Ishikawa (cell line): Measurements from ENCODE around the gene ABL1.

ENCODE experiments used
- CEBPB ChIP-seq: IDR thresholded peaks from 2 replicates; pipeline ENCODE4 v1.6.1; 2012
- EGR1 ChIP-seq: IDR thresholded peaks from 2 replicates; pipeline ENCODE4 v1.6.1; 2012
- EP300 ChIP-seq: IDR thresholded peaks from 2 replicates; pipeline ENCODE4 v1.6.1; 2012; ENCODE audit warnings: borderline replicate concordance
- FOXM1 ChIP-seq: IDR thresholded peaks from 2 replicates; pipeline ENCODE4 v1.6.1; 2012; ENCODE audit warnings: low read depth, borderline replicate concordance
- MAX ChIP-seq: IDR thresholded peaks from 2 replicates; pipeline ENCODE4 v1.6.1; 2012
- NFIC ChIP-seq: IDR thresholded peaks from 2 replicates; pipeline ENCODE4 v1.6.1; 2012
- RAD21 ChIP-seq: IDR thresholded peaks from 2 replicates; pipeline ENCODE4 v1.6.1; 2012; ENCODE audit warnings: low read depth
- TAF1 ChIP-seq: IDR thresholded peaks from 2 replicates; pipeline ENCODE4 v1.6.1; 2012; ENCODE audit warnings: low read depth, mild to moderate bottlenecking
- TCF12 ChIP-seq: IDR thresholded peaks from 2 replicates; pipeline ENCODE4 v1.6.1; 2012; ENCODE audit warnings: low read depth
- TEAD4 ChIP-seq: IDR thresholded peaks from 2 replicates; pipeline ENCODE4 v1.6.1; 2012
- USF1 ChIP-seq: IDR thresholded peaks from 2 replicates; pipeline ENCODE4 v1.6.1; 2012
- YY1 ChIP-seq: IDR thresholded peaks from 2 replicates; pipeline ENCODE4 v1.6.1; 2012; ENCODE audit warnings: low read depth
- ZBTB7A ChIP-seq: IDR thresholded peaks from 2 replicates; pipeline ENCODE4 v1.6.1; 2012; ENCODE audit warnings: low read depth
- TF ChIP-seq, protein P1 (sequence below): IDR thresholded peaks from 2 replicates; pipeline ENCODE4 v1.6.1; 2012; ENCODE audit warnings: low read depth, mild to moderate bottlenecking

ABL1 gene

GRCh38 chr9:130899051-130899748, 64.1 kb downstream of the ABL1 start:
- TF ChIP-seq RAD21: no peak
- TF ChIP-seq ZBTB7A: no peak
- TF ChIP-seq TCF12: no peak
- TF ChIP-seq EGR1: no peak

DNA sequence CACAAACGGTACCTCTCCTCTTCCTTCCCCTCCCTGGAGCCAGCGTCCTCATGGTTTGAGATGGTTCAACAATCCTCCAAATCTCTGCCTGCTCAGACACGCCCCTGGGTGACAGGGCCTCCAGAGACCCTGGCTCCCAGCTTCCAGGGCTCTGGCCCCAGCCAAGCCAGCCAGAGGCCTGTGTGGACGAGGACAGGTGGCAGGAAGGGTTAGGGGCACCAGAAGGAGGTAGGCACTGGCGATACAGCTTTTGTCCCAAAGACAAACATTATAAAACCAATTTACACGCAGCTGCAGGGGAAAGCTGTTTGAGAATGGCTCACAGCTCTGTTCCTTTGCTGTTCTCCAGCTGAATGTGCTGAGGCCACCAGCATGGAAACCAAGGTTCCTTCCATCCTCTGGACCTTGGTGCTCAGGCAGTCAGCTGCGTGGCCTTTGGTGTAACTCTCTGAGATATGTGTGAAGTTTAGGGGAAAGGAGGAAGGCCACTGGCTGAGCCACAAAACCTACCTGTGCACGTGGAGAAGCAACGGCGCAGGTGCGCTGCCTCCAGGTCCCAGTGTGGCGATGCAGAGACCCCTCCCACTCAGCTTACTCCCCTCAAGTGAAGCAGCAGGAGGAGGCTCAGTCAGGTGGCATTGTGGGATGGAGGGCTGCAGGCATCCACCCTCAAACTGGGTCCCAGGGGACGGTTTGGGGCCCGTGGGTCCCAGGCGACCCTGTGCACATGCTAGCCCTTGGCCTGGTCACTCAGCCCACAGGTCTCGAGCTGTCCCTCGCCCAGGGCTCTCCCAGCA, 65.8 kb downstream of the ABL1 start:
- no peak for TF ChIP-seq CEBPB

DNA sequence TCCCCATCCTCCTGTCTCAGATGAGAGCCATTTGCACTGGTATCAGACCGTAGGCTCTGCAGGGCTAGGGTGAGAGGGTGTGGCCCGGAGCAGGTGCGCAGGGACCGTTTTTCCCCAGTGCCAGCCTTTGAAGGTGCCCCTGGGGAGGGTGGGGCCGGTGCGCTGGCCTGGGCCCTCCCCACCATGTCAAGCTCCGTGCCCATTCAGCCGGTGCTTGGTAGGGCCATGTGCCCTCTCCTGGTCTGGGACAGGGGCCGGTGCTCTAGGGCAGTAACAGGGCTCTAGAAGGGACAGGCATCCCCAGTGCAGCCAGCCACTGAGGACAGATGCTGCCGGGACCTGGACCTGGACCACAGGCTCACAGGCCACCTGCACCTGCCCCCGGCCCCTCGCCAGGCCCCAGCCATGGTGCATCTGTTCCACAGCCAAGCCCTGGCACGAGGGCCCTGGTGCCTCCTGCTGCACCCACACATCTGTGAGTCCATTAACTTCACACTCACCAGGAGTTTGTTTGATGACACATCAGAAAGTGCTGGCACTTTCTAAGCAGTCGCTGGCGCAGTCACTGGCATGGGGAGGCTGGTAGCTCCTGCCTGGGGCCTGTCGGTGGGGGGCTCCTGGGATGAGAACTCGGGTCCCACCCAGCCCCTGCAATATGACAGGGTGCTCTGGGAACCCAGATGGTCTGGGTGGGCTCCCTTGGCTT, 66.6 kb downstream of the ABL1 start:
- TF ChIP-seq, protein P1, sequence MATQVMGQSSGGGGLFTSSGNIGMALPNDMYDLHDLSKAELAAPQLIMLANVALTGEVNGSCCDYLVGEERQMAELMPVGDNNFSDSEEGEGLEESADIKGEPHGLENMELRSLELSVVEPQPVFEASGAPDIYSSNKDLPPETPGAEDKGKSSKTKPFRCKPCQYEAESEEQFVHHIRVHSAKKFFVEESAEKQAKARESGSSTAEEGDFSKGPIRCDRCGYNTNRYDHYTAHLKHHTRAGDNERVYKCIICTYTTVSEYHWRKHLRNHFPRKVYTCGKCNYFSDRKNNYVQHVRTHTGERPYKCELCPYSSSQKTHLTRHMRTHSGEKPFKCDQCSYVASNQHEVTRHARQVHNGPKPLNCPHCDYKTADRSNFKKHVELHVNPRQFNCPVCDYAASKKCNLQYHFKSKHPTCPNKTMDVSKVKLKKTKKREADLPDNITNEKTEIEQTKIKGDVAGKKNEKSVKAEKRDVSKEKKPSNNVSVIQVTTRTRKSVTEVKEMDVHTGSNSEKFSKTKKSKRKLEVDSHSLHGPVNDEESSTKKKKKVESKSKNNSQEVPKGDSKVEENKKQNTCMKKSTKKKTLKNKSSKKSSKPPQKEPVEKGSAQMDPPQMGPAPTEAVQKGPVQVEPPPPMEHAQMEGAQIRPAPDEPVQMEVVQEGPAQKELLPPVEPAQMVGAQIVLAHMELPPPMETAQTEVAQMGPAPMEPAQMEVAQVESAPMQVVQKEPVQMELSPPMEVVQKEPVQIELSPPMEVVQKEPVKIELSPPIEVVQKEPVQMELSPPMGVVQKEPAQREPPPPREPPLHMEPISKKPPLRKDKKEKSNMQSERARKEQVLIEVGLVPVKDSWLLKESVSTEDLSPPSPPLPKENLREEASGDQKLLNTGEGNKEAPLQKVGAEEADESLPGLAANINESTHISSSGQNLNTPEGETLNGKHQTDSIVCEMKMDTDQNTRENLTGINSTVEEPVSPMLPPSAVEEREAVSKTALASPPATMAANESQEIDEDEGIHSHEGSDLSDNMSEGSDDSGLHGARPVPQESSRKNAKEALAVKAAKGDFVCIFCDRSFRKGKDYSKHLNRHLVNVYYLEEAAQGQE: no peak
- TF ChIP-seq FOXM1 (no peak), TCF12 (no peak), MAX (no peak), NFIC (no peak), EGR1 (no peak), CEBPB (no peak), ZBTB7A (no peak), YY1 (no peak), TEAD4 (no peak), RAD21 (no peak), EP300 (no peak)

DNA sequence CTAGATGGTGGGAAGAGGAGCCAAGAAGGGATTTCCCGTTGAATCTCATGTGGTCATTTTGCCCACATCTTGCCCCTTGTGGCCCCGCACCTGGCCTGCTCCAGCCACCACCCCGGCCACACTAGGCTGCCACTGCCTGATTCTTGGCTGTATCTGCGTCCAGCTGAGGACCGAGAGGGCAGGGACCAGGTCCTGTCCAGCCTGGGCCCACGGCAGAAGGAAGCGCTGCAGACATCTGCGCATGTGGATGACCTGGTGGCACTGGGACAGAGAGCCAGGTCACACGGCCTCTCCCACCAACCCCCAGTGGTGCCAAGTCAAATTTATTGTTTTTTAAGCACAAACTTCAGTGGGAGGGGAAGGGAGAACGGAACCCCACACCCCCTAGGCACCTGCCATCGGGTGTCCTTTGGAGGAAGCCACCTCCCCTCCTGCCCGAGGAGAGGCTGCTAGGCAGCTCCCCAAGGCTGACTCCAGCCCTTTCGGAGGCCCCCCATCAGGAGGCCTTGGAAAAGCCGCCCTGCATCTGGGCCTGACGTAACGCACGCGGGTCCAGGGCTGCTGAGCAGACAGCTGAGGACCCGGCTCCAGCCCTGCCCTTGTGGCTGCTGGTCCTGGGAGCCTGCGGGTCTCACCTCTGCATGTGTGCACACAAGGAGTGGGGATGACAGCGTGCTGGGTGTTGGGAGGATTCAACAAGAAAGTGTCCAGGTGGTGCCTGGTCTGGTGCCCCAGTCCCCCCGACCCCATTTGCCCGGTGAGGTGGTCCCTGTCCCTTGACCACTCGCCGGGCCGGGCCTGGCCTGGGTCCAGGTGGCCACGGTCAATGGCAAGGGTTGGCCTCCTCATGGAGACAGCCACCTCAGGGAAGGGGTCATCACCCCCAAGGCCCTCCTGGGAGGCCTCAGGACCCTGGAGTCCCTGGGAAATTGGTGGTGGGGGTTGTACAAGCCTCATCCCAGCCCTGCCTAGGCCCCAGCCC, 67.4 kb downstream of the ABL1 start:
- TF ChIP-seq NFIC (no peak), TEAD4 (no peak), EP300 (no peak), CEBPB (no peak), ZBTB7A (no peak), FOXM1 (no peak), TCF12 (no peak), MAX (no peak), USF1 (no peak), RAD21 (no peak)
- TF ChIP-seq, protein P1: no peak

DNA sequence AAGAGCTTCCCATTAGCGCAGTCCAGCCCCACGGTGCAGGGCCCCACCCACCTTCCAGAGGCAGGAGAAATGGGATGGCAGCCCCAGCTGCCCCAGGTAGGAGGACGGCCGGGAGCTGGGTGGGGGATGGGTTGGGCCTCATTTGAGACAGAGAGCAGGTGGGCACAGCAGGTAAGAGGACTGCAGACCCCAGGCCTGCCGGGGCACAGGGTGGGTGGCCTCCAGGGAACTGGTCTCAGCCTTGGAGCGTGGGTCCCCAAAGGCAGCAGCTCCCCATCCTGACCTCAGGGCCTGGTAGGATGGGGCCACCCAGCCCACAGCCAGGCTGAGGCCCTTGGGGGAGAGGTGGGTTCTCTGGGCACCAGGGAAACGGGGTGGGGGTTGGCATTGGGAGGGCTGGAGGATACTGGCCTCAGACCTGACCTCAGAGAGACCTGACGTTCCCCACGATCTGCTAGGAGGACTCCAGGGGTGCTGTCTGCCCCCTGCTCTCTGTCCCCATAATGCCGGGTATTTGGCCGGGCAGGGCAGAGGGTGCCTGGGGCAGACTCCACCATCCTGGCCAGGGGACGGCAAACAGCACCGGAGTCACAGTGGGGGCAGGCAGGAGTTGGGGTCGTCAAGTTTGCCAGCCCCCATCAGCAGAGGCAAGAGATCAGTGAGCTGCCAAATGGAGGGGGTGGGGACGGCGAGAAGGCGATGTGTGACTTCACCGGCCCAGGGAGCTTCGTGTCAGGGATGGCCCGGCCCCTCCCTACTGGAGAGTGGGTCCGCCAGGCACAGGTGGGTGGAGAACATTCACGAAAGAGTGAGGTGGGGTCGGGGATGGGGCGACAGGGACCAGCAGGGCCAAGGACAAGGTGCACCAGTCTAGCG, 68.4 kb downstream of the ABL1 start:
- no peak for TF ChIP-seq CEBPB
- no peak for TF ChIP-seq RAD21
- TF ChIP-seq YY1: no peak
- TF ChIP-seq TCF12: no peak
- TF ChIP-seq FOXM1: no peak
- TF ChIP-seq TEAD4: no peak
- TF ChIP-seq EGR1: no peak
- no peak for TF ChIP-seq TAF1
- no peak for TF ChIP-seq MAX
